ENCODE data around the gene TNFSF15.
"Not testable (repeated sequence)": the region's sequence is repeated elsewhere in the genome, so short reads cannot be mapped to it uniquely, and the experiment has no call there.

The TNFSF15 gene

GRCh38 chr9:114746591-114747346 is 59.1 kb downstream of the TNFSF15 start:
- no peak for DNase-seq

- no peak for DNase-seq
Observed at GRCh38 chr9:114745879-114746550, 59.8 kb downstream of the TNFSF15 start.

- DNase-seq: peak; percentile 28 to 62 (median 50)
Observed at GRCh38 chr9:114745108-114745848, 60.6 kb downstream of the TNFSF15 start.

GRCh38 chr9:114743446-114743845 is 62.4 kb downstream of the TNFSF15 start:
- no peak for DNase-seq

- DNase-seq: no peak
Observed at GRCh38 chr9:114742947-114743346, 62.9 kb downstream of the TNFSF15 start.

GRCh38 chr9:114741521-114741920 is 64.3 kb downstream of the TNFSF15 start:
- not testable (repeated sequence) for DNase-seq

GRCh38 chr9:114738581-114739316 is 67.1 kb downstream of the TNFSF15 start:
- peak; percentile 93 to 96 (median 95) for DNase-seq

- no peak for DNase-seq
Observed at GRCh38 chr9:114737847-114738246, 68.0 kb downstream of the TNFSF15 start.

GRCh38 chr9:114737118-114737517 is 68.7 kb downstream of the TNFSF15 start:
- no peak for DNase-seq

GRCh38 chr9:114735704-114736103 is 70.1 kb downstream of the TNFSF15 start:
- DNase-seq: no peak

- DNase-seq: not testable (repeated sequence)
Observed at GRCh38 chr9:114735139-114735538, 70.7 kb downstream of the TNFSF15 start.
